ENCODE results near the gene THPO.

THPO gene

DNA sequence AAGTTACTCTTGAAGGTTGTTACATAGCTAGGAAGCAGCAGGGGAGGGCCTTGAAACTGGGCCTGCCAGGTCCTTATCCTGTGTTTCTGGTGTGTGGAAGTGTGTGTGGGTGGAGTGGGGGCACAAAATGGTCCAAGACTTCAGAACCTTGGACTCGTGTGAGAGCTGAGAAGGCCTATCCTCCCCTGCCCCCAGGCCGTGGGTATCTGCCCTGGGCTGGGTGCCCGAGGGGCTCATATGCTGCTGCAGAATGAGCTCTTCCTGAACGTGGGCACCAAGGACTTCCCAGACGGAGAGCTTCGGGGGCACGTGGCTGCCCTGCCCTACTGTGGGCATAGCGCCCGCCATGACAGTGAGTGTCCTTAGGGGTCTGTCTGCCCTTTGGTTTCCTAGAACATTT is 6.3 kb upstream of the THPO start:
- no peak for DNase-seq

DNA sequence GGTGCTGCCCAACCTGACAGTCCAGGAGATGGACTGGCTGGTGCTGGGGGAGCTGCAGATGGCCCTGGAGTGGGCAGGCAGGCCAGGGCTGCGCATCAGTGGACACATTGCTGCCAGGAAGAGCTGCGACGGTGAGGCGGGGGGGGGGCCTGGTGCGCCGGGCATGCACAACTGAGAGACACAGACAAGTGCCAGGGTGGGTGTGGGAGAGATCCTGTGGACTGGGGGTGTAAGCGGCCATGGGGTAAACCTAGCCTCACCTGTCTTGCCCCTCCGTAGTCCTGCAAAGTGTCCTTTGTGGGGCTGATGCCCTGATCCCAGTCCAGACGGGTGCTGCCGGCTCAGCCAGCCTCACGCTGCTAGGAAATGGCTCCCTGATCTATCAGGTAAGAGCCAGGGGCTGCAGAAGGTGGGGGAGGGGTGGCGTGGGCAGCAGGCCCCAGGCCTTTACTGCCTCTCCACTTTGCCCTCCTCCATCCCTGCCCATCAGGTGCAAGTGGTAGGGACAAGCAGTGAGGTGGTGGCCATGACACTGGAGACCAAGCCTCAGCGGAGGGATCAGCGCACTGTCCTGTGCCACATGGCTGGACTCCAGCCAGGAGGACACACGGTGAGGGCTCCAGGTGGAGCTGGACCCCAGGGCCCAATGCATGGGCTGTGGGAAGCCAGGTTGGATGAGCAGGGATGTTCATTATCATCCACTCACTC is 5.2 kb upstream of the THPO start:
- no peak for DNase-seq

DNA sequence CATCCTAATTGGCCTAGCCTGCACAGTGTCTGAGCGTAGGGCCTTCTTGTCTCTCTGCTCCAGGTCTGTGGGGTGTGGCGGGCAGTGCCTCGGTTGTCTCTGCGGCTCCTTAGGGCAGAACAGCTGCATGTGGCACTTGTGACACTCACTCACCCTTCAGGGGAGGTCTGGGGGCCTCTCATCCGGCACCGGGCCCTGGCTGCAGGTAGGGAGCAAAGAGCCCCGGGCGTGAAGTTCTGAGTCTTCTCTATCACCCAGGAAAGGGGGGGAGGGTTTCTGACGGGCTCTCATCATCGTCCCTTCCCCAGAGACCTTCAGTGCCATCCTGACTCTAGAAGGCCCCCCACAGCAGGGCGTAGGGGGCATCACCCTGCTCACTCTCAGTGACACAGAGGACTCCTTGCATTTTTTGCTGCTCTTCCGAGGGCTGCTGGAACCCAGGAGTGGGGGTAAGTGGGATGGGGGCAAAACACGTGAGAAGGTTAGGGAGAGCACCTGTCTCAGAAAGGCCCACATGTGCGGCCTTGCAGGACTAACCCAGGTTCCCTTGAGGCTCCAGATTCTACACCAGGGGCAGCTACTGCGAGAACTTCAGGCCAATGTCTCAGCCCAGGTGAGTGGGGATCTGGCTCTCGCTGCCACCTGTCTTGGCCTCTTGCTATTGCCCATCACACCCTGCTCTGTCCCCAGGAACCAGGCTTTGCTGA is 4.5 kb upstream of the THPO start:
- no peak for DNase-seq

DNA sequence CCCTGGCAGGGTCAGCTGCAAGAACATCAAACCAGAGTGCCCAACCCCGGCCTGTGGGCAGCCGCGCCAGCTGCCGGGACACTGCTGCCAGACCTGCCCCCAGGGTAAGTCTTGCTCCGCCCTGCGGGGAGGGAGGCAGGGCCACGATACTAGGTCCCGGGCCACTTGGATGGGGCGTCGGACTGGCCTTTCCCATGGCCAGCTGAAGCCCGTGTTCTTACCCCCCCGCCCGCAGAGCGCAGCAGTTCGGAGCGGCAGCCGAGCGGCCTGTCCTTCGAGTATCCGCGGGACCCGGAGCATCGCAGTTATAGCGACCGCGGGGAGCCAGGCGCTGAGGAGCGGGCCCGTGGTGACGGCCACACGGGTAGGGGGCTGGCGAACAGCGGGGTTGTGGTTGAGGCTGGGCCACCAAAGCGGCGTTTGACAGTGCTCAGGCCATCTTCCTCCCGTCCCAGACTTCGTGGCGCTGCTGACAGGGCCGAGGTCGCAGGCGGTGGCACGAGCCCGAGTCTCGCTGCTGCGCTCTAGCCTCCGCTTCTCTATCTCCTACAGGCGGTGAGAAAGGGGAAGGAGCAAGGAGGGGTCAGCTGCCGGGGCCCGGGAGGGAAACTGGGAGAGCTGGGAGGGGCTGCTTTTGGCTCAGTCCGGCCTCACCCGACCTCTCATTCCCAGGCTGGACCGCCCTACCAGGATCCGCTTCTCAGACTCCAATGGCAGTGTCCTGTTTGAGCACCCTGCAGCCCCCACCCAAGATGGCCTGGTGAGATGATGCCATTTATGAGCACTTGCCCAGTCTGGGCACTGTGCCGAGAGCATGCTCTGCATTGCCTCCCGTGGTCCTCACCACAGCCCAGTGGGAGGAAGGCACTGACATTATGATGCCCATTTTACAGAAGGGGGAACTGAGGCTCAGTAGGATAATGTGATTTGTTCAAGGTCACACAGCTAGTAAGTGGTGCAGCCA is 3.5 kb upstream of the THPO start:
- no peak for DNase-seq

DNA sequence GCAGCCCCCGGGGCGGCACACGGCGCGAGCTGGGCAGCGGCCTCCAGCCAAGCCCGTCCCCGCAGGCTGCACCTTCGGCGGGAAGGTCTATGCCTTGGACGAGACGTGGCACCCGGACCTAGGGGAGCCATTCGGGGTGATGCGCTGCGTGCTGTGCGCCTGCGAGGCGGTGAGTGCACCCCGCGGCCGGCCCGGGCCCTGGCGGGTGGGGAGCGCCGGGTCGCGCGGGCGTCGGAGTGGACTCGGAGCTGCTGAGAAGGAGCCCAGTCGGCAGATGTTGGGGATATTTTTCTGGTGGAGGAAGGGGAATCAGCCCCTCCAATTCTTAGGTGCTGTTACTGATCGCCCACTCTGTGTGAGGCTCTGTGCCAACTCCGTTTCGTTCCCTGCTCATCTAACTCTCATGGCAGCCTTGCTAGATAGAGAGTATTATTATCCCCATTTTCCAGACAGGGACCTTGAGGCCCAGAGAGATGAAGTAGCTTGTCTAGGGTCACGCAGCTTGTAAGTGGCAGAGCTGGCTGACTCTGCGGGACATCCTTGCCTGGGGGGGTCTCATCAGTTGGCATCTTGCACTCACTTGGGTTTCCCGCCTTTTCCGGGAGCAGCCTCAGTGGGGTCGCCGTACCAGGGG is 2.7 kb upstream of the THPO start:
- DNase-seq, result no peak

DNA sequence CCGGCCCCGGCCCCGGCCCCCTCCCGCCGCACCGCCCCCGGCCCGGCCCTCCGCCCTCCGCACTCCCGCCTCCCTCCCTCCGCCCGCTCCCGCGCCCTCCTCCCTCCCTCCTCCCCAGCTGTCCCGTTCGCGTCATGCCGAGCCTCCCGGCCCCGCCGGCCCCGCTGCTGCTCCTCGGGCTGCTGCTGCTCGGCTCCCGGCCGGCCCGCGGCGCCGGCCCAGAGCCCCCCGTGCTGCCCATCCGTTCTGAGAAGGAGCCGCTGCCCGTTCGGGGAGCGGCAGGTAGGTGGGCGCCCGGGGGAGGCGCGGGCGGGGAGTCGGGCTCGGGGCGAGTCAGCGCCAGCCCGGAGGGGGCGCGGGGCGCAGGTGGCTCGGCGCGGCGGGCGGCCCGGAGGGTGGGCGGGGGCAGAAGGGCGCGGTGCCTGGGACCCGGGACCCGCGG is 2.2 kb upstream of the THPO start:
- peak; percentile 69 for DNase-seq

DNA sequence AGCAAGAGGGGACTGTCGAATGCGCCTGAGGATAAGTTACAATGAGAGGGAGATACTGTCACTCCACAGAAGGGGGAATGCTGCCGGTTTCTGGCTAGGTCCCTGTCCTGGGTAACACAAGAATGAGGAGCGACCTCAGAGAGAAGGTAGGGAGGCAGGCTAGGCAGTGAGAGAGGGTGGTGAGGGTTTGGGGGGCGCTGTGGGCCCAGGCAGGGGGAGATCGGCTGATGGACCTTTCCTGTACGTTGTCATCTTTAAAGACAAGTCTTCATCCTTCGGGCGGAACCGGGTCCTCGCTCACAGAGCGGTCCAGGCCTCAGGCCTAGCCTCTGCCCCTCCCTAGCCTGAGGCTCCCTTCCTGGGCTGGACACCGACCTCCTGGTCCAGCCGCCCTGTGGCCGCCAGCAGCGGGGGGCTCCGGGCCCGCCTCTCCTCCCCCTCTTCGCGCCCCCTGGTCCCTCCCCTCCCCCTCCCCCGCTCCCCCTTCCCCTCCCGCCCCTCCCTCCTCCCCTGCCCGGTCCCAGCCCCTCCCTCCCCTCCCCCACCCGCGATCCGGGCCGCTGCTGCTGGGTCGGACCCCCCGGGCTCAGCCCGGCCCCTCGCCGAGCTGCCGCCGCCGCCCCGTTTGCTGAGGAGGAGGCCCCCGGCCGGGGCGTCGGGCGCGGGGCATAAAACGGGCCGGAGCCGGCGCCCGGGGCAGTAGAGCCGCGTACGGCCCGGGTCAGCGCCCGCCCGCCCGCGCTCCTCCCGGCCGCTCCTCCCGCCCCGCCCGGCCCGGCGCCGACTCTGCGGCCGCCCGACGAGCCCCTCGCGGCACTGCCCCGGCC is 1.6 kb upstream of the THPO start, which contains the start of gene CHRD:
TSS of gene CHRD (plus strand) at position 697 of the 827 bp plus-strand sequence. CDS start 265 bp downstream, outside the sequence.
- DNase-seq, result no peak

DNA sequence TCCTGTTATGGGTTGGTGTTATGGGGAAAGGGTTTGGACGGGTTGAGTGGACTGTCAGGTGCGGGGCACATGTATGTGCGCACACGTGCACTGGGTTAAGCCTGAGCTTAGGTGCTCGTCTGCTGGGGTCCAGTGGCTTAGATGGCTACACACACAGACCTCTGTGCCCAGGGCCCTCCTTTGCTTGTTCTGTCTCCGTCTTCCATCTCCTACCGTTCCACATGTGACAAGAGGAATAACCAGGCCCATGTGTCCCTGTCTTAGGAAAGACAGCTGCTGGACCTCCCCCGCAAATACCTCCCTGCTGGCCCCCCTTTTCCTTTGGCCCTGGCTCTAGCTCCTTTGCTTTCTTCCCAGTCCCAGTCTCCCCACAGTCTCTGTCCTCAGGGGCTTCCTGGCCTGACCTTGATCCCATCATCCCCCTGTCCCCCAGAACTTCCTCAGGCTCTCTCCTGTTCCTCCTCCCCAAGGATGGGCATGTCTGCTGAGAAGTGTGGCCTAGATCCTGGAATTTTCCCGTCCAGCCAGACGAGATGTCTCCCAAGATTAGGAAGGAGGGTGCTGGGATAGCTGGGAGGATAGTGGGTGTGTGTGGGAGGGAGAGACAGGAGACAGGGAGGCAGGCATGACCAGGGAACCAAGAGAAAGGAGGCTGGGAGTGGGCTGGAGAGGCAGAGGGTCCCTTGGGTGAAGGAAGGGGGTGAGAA is 797 bp upstream of the THPO start:
- no peak for DNase-seq

DNA sequence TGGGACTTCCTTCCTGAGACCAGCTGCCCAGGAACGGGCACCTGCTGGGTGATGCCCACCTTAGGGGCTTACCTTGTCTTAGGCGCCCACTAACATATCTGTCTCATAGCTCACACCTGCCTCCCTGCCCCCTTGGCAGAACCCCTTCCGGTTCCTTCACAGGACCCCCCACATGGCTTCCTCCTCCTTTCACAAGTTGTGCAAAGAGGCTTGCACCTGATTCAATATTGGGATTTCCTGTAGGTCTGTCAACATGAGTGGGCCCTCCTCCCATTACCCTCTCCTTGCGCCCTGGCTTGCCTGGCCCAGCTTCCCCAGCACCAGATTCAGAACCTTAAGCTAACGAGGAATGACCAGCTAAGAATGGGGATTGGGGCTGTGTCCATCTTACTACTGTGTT is 633 bp downstream of the THPO start:
- DNase-seq, result peak; percentile 73

DNA sequence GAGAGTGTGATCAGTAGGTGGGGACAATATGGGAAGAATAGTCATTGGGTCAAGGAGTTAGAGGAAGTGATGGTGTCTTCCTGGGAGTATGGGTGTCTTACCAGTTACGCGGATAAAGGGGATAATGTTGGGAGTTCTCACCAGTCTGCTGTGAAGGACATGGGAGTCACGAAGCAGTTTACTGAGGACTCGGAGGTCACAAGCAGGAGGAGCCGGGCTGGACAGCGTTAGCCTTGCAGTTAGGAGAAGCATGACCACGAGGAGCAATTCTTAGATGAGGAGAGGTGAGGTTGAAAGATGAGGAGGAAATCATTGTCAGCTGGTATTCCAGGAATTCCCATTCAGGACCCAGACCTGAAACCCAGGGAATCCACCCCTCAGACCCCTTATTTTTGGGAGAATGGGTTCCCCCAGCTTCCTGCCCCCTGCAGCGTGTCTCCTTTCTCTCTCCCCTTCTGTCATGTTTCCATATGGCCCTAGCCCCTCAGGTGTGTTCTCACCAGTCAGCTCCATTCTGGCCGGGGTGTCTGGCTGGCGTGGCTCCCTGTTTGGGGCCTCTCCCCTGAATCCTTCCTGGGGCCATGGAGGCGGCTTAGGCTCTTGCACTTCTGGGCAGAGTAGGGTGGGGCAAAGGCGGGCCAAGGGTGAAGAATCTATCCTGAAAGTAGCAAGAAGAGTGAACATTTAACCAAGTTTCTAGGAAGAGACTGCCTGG is 2.1 kb downstream of the THPO start:
- DNase-seq, result no peak

DNA sequence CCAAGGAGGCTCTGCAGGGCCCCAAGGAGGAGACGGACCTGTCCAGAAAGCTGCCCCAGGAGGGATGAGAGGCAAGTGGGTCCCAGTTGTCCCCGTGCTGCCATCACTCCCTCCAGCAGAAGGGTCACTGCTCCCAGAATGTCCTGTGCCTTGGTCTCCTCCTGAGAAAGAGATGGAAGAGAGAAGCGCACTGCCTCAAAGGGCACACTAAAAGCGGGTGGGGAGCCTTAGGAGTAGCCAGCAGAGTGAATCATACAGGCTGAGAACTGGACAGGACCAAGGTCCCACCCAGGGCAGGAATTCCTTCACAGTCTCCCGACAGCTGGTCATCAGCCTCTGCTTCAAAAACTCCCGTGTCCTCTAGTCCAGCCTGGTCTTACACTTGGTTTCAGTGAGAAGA is 4.6 kb downstream of the THPO start:
- DNase-seq, result no peak

DNA sequence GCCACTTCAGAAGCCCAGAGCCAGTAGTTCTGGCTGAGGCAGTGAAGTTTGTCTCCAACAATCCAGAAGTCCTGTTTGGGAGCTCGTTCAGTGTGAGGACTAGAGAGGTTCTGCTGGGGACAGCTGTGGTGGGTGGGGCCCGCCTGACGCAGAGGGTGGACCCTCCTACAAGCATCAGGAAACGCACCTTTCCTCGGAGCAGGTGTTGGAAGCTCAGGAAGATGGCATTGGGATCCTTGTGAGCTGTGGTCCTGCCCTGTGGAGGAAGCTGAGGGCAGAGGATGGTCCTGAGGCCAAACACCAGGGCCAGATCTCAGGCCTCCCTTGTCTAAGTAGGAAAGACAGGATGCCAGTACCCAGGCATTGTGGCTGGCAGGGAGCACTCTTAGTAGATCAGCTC is 5.1 kb downstream of the THPO start:
- DNase-seq, result no peak

DNA sequence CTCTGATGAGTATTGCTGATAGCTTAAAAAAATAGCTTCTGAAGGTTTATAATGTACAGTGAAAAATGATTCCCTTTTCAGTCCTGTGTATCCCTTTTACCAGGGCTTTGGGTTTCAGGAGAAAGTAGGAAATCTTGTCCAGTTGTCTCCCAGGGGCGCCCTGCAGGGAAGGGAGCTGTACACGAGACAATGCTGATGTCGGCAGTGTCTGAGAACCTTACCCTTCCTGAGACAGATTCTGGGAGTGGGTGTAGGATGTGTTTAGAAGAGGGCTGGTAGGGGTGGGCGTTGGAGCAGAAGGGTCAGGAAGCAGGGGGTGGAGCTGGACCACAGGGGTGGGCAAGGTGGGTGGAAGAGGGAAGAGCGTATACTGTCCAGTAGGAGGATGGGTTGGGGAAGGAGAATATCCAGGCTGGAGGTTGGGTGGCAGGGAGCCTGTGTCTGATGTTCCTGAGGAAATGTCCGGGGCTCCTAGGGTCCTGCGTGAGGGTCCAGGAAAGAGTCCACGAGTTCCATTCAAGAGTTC is 5.6 kb downstream of the THPO start:
- DNase-seq, result no peak

DNA sequence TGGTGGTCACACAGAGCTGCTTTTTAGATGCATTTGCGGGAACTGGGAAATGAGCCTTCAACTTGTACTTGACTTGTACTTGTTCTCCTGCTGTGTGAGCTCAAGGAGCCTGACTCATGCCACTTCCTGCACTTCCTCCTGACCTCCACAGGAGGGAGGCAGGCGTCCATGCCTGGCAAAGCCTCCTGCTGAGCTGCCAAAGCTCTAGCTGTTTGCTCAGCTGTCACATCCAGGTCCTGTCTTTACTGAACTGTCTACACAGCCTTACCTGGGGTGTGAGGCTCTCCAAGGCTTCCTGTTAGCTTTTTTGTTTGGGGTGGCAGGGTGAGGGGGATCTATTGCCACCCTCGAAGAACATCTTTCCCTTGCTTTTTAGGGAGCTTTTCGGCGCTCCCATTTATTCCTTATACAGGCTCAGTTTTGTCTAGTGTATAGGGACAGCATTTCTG is 6.4 kb downstream of the THPO start:
- peak; percentile 99 for DNase-seq

DNA sequence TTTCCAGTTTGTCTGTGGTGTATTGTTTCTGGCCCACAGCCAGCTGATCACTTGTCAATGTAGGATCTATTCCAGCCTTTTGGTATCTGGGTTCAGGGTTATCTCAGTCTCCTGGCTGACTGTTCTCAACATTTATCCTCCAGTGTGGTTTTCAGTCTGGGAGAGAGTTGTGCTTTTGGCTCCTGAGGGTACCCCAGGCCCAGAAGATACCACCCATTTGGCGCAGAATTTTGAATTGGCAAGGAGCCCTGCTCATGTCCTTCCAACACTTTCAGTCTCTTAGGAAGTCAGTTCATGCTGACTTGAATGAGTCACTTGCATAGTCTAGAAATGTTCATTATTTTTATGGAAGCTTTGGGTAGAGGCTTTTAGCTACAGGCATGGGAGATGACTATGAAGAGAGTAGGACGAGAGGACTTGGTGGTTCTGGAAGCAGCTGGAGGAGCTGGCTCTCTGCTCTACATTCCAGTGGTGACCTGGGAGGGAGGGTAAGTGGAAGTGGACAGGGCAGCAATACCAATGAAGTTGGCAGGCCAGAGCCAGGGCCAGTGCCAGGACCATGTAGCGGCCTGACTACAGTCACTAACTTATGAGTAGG is 9.3 kb downstream of the THPO start:
- no peak for DNase-seq

DNA sequence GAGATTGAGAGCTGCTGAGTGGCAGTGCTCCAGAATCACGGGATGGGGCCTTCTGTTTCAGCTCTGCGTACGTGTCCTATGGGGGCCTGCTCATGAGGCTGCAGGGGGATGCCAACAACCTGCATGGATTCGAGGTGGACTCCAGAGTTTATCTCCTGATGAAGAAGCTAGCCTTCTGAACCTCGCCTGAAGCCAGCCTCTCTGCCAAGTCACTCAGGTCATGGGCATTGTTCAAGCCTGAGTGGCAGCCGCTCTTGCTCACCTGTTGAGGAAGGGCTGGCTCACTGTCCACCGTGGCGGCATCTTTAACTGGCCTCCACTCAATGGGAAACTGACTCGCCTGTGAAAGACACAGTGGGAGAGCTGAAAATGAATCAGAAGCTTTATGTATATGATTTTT is 9.9 kb downstream of the THPO start:
- DNase-seq, result no peak

DNA sequence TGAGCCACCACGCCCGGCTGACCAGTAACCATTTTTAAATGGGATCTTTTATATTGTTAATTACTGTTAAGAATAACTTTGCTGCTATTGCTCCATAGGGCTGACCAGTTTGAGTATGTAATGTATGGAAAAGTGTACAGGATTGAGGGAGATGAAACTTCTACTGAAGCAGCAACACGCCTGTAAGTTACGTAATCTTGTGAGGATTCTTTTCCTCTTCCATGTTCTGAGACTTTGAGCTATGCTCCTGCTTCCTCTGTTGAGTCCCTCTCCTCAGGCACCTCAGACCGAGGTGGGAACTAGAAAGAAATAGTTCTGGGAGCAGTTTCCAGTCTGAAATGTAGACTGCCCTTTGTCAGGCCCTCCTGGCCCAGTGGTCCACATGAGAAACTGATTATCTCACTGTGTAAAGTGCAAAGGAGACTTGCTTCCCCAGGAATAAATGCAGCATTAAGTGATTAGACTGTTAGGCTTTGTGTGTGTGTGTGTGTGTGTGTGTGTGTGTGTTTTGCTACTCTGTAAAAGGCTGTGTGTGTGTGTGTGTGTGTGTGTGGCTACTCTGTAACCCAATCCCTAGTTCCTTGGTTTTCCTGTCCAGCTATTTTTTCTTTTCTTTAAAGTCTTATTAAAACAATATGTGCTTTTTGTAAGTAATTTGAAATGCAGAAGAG is 11.3 kb downstream of the THPO start:
- no peak for DNase-seq

DNA sequence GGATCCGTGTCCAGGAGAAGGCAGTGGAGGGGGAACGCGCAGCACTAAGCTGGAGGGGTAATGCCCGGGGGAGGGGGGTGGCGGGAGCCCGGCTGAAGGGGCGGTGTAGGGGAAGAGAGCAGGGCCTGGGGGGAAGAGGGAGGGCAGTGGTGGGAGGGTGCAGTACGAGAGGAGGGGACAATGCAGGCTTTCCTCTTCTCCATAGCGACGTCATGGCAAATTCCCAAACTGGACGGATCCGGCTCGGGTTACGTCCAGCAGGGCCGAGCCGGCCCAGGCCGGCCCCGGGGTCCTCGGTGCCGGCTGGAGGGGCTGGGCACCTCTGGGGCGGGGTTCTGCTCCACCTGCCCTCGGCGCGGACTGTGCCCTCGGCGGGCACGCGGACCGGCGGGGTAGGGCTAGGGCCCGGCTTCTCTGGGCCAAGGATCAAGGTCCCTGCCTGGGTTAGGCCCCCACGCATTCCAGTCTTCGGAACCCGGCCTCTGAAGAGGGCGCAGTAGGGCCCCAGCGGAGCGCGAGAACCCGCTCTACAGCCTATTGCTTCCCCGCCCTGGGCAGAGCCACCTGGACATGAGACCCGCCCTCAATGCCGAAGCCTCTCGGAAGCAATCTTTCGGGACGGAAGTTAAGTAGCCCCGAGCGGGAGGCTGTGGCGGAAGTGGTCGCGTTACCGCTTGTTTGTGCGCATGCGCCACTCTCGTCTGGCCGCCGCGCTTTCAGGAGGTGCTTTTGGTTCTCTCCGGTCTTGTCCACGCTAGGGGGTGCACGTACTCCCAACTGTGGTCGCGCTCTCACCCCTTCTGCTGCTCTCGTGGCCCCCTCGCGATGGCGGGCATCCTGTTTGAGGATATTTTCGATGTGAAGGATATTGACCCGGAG is 15.1 kb downstream of the THPO start:
- DNase-seq, result peak; percentile 100
